ENCODE measurements around the gene PNMA6E. TPM values are rescaled to one million over a fixed set of nuclear protein-coding genes. Genes with fewer than 3 reads are reported as not detected.

PNMA6E gene
- polyA plus RNA-seq, 10 donors, result not detected

GRCh38 chrX:153351981-153352380, 49.2 kb downstream of the PNMA6E start:
- no peak for DNase-seq

GRCh38 chrX:153349952-153350351, 51.2 kb downstream of the PNMA6E start:
- DNase-seq, result no peak

GRCh38 chrX:153348421-153348820, 52.7 kb downstream of the PNMA6E start:
- no peak for DNase-seq

GRCh38 chrX:153347530-153347929, 53.6 kb downstream of the PNMA6E start:
- DNase-seq, result no peak

Other genes starting within 250 kb of the PNMA6E start
- gene MAGEA1, start 222.1 kb downstream of the PNMA6E start, polyA plus RNA-seq (ENCODE audit: insufficient read length in 10 of 10), result not detected
- gene PNMA6F, start 79.6 kb downstream of the PNMA6E start, polyA plus RNA-seq (ENCODE audit: insufficient read length in 10 of 10), result not detected
- gene ZNF275, start 67.2 kb downstream of the PNMA6E start, polyA plus RNA-seq (ENCODE audit: insufficient read length in 10 of 10), result 10 to 100 TPM in 1 of 10 donors, 1 to 10 TPM in 9; 7.4 to 10.0 (median 8.8) TPM
- gene ZFP92, start 10.1 kb upstream of the PNMA6E start, polyA plus RNA-seq (ENCODE audit: insufficient read length in 10 of 10), result under 1 TPM; 0.54 to 0.88 (median 0.76) TPM
- gene TREX2, start 44.7 kb upstream of the PNMA6E start, polyA plus RNA-seq (ENCODE audit: insufficient read length in 10 of 10), result under 1 TPM in 9 of 10 donors, not detected in 1; 0.23 to 0.49 (median 0.38) TPM
- 10 to 100 TPM; 18.7 to 27.6 (median 22.6) TPM for gene HAUS7, start 69.2 kb upstream of the PNMA6E start, polyA plus RNA-seq (ENCODE audit: insufficient read length in 10 of 10)
- gene BGN, start 93.6 kb upstream of the PNMA6E start, polyA plus RNA-seq (ENCODE audit: insufficient read length in 10 of 10), result 100 to 1,000 TPM in 8 of 10 donors, 10 to 100 TPM in 2; 87.6 to 224 (median 136) TPM
- under 1 TPM; 0.15 to 0.76 (median 0.59) TPM for gene ATP2B3, start 116.3 kb upstream of the PNMA6E start, polyA plus RNA-seq (ENCODE audit: insufficient read length in 10 of 10)
- gene CCNQ, start 197.8 kb upstream of the PNMA6E start, polyA plus RNA-seq (ENCODE audit: insufficient read length in 10 of 10), result 10 to 100 TPM; 10.5 to 14.4 (median 11.9) TPM
- gene DUSP9, start 245.9 kb upstream of the PNMA6E start, polyA plus RNA-seq (ENCODE audit: insufficient read length in 10 of 10), result under 1 TPM in 9 of 10 donors, not detected in 1; 0.07 to 0.34 (median 0.19) TPM